Stimulated activated CD8-positive, alpha-beta memory T cell treated with anti-CD3 and anti-CD28 coated beads, Interleukin-4, amount 100 ng/mL, for 1 hour (primary cell): Measurements from ENCODE around the gene ZNF771.

Experiments
- DNase-seq, 2 donors: peaks; one replicate each; pipeline ENCODE4 v3.0.0-alpha.2; 2020; ENCODE audit warnings: low read depth in 2 of 2, low spot score in 1 of 2

ZNF771 gene

DNA sequence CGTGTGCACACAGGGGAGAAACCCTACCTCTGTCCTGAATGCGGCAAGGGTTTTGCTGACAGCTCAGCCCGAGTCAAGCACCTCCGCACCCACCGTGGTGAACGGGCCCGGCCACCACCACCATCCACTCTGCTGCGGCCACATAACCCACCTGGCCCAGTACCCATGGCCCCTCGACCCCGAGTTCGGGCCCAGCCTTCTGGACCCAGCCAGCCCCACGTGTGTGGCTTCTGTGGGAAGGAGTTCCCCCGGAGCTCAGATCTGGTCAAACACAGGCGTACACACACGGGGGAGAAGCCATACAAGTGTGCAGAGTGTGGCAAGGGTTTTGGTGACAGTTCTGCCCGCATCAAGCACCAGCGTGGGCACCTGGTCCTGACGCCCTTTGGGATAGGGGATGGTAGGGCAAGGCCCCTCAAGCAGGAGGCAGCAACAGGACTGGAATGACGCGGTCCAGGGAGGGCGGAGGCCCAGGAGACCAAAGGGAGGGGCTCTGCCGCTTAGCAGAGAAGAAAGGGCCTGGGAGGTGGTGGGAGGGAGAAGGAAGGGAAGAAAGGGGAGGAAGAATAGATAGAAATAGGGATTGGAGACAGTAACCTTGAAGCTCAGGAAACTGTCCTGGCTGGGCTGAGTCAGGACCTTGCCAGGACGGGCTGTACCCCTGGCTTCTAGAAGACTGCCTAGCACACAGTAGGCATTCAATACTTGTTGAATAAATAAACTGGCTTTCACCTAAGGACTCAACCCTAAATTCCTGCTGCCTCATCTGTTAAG lies 8.6 kb upstream of the ZNF771 start:
- DNase-seq = no peak

- no peak for DNase-seq
Observed at GRCh38 chr16:30399435-30400186, 7.8 kb upstream of the ZNF771 start.

- DNase-seq = no peak
Observed at GRCh38 chr16:30401768-30402425, 5.5 kb upstream of the ZNF771 start.

DNA sequence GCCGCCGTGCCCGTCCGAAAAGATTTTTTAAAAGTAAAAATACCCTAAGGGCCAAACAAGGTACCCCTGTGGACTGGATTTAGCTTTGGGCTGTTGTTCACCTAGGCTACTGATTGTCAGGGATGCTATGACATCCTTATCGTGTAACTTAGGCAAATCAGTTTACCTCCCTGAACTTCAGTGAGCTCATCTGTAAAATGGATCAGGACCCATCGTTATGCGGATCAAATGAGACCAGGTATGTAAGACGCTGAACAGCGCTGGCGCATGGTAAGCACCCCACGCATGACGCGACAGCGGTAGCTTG lies 658 bp upstream of the ZNF771 start:
- DNase-seq = no peak

- DNase-seq = no peak
Observed at GRCh38 chr16:30407804-30408534, 563 bp downstream of the ZNF771 start.

DNA sequence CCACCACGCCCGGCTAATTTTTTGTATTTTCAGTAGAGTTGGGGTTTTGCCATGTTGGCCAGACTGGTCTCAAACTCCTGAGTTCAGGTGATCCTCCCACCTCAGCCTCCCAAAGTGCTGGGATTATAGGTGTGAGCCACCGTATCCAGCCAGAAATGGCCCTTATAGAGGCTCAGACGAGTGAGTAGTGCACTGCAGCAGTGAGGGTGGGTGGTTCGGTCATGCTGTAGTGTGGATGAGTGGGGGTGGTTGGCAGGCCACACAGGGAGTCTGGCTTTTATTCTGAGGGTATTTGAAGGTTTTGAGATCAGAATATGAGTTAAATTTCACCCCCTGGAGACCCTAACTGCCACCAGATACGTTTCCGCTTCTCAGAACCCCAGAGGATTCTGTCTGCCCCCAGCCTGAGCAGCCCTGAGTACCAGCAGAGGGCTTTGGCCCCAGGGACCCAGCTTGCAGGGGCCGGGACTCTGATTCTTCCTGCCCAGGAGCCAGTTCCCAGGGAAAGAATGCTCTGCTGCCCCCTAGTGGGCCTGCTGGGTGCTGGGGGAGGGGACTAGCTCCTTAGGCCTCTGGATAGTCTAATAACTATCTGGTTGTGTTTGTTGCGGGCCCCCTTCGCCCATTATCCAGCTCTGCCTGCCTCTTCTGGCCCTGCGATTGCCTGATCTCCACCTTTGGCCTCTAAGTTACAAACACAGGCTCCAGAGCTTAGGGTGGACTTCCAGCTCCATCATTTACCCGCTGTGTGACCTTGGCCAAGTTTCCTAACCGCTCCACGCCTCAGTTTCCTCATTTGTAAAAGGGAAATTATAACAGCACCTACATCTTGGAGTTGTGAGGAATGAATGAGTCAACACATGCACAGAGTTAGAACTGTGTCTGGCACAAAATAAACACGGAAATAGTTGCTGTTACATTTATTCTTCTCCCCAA lies 2.0 kb downstream of the ZNF771 start:
- peak; percentile 85 to 90 for DNase-seq

DNA sequence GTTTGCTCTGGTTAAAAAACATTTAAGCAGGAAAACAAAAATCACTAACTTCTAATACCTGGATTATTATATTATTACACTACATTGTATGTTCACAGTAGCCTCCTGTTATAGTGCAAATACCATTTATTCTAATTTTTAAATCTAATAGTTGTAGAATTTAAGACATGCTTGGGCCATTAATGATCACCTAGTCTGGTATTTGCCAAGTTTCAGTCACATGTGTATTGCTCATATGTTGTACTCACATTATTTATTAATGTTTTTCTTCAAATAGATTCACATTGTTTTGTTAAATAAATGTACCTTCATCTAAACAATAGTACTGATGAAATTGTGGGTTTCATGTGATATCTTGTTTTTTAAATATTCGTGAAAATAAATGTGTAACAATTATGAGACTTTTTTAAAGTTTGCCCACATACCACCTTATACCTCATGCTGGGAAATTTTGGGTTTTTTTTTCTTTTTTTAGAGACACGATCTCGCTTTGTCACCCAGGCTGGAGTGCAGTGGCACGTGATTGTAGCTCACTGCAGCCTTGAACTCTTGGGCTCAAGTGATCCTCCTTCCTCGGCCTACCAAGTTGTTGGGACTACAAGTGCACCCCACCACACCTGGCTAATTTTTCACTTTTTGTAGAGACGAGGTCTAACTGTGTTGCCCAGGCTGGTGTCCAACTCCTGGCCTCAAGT lies 5.9 kb downstream of the ZNF771 start:
- no peak for DNase-seq

GRCh38 chr16:30414159-30414558 lies 6.8 kb downstream of the ZNF771 start:
- no peak for DNase-seq

- no peak for DNase-seq
Observed at GRCh38 chr16:30416047-30416603, 8.7 kb downstream of the ZNF771 start.

- DNase-seq = no peak
Observed at GRCh38 chr16:30416624-30417528, 9.5 kb downstream of the ZNF771 start.

GRCh38 chr16:30417529-30418349 lies 10.3 kb downstream of the ZNF771 start:
- peak; percentile 70 to 79 for DNase-seq

- no peak for DNase-seq
Observed at GRCh38 chr16:30418350-30419181, 11.2 kb downstream of the ZNF771 start.

DNA sequence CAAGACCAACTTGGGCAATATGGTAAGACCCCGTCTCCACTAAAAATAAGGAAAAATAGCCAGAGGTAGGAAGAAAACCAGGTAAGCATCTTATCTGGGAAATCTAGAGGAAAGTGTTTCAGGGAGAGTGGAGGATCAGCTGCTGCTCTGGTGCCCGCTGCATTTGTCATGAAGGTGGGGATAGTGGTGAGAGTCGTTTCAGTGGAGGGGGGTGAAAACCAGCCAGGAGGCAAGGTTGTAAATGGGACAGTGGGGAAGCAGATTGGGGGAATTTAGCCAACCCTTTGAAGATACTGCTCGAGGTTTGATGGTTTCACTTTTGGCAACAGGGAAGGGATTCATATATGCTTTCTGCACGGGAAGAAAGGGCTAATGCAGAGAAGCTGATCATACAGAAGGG lies 13.6 kb downstream of the ZNF771 start:
- no peak for DNase-seq

DNA sequence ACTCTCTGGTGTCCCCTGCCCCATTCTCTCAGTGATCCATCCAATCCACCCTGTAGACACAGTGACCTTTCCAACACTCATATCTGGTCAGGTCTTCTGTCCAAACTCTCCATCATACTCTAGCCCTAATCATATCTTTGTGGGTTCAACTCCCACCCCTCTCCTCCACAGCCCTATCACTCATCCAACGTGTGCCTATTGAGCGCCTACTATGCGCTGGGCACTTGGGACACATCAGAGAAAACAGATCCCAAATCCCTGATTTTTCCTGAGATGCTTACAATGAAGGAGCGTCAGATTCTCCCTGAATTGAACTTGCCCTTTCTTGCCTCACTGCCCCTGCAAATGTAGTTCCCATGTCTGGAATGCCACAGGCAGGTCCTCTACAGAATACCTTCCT lies 20.6 kb downstream of the ZNF771 start:
- DNase-seq = no peak

GRCh38 chr16:30429418-30429677 lies 21.9 kb downstream of the ZNF771 start:
- no peak for DNase-seq

- peak; percentile 88 to 90 for DNase-seq
Observed at GRCh38 chr16:30429678-30430427, 22.4 kb downstream of the ZNF771 start, which contains the start of gene DCTPP1. DCTPP1 (minus strand) TSS chr16:30430030; CDS start chr16:30429980, 50 bp downstream.
